Measurements from ENCODE around the gene POMGNT2. TPM values are rescaled to one million over a fixed set of nuclear protein-coding genes. Genes with fewer than 3 reads are reported as not detected.

POMGNT2 gene
- total RNA-seq, 1 experiment from 2014 or later, result 24.6 TPM

- DNase-seq (ENCODE audit: low spot score), result peak; percentile 56
- in situ Hi-C loops (cut with HindIII; ENCODE audit: low sequenced_read_pairs), result no loop called here
Measured at GRCh38 chr3:43104660-43105595, 951 bp downstream of the POMGNT2 start.

- in situ Hi-C loops (cut with HindIII; ENCODE audit: low sequenced_read_pairs), result no loop called here
- DNase-seq (ENCODE audit: low spot score), result peak; percentile 33
Measured at GRCh38 chr3:43104039-43104438, 1.8 kb downstream of the POMGNT2 start.

GRCh38 chr3:43102773-43103480, 3.0 kb downstream of the POMGNT2 start:
- in situ Hi-C loops (cut with HindIII; ENCODE audit: low sequenced_read_pairs), result no loop called here
- peak; percentile 47 for DNase-seq (ENCODE audit: low spot score)

- DNase-seq (ENCODE audit: low spot score), result peak; percentile 85
- in situ Hi-C loops (cut with HindIII; ENCODE audit: low sequenced_read_pairs), result no loop called here
Measured at GRCh38 chr3:43098761-43099160, 7.1 kb downstream of the POMGNT2 start.

GRCh38 chr3:43097400-43098080, 8.3 kb downstream of the POMGNT2 start:
- DNase-seq (ENCODE audit: low spot score), result peak; percentile 61

GRCh38 chr3:43096761-43097160, 9.1 kb downstream of the POMGNT2 start:
- in situ Hi-C loops (cut with HindIII; ENCODE audit: low sequenced_read_pairs), result no loop called here

More at GRCh38 chr3:43097400-43098080, 8.3 kb downstream of the POMGNT2 start:
- in situ Hi-C loops (cut with HindIII; ENCODE audit: low sequenced_read_pairs), result no loop called here

GRCh38 chr3:43095370-43095769, 10.5 kb downstream of the POMGNT2 start:
- DNase-seq (ENCODE audit: low spot score), result peak; percentile 67
- in situ Hi-C loops (cut with HindIII; ENCODE audit: low sequenced_read_pairs), result no loop called here

More at GRCh38 chr3:43096761-43097160, 9.1 kb downstream of the POMGNT2 start:
- no peak for DNase-seq (ENCODE audit: low spot score)

GRCh38 chr3:43094851-43095250, 11.0 kb downstream of the POMGNT2 start:
- DNase-seq (ENCODE audit: low spot score), result peak; percentile 76
- in situ Hi-C loops (cut with HindIII; ENCODE audit: low sequenced_read_pairs), result no loop called here

GRCh38 chr3:43094381-43094780, 11.5 kb downstream of the POMGNT2 start:
- in situ Hi-C loops (cut with HindIII; ENCODE audit: low sequenced_read_pairs), result no loop called here
- peak; percentile 69 for DNase-seq (ENCODE audit: low spot score)

GRCh38 chr3:43093974-43094373, 11.9 kb downstream of the POMGNT2 start:
- DNase-seq (ENCODE audit: low spot score), result peak; percentile 50
- in situ Hi-C loops (cut with HindIII; ENCODE audit: low sequenced_read_pairs), result no loop called here

GRCh38 chr3:43093006-43093405, 12.9 kb downstream of the POMGNT2 start:
- in situ Hi-C loops (cut with HindIII; ENCODE audit: low sequenced_read_pairs), result no loop called here
- no peak for DNase-seq (ENCODE audit: low spot score)

- in situ Hi-C loops (cut with HindIII; ENCODE audit: low sequenced_read_pairs), result no loop called here
- no peak for DNase-seq (ENCODE audit: low spot score)
Measured at GRCh38 chr3:43091481-43091880, 14.4 kb downstream of the POMGNT2 start.

- no peak for DNase-seq (ENCODE audit: low spot score)
- in situ Hi-C loops (cut with HindIII; ENCODE audit: low sequenced_read_pairs), result no loop called here
Measured at GRCh38 chr3:43090238-43090637, 15.6 kb downstream of the POMGNT2 start.

GRCh38 chr3:43089081-43089480, 16.8 kb downstream of the POMGNT2 start:
- in situ Hi-C loops (cut with HindIII; ENCODE audit: low sequenced_read_pairs), result no loop called here
- no peak for DNase-seq (ENCODE audit: low spot score)

GRCh38 chr3:43087249-43087776, 18.6 kb downstream of the POMGNT2 start:
- in situ Hi-C loops (cut with HindIII; ENCODE audit: low sequenced_read_pairs), result no loop called here
- no peak for DNase-seq (ENCODE audit: low spot score)

GRCh38 chr3:43086460-43087165, 19.3 kb downstream of the POMGNT2 start:
- no peak for DNase-seq (ENCODE audit: low spot score)
- in situ Hi-C loops (cut with HindIII; ENCODE audit: low sequenced_read_pairs), result no loop called here

- in situ Hi-C loops (cut with HindIII; ENCODE audit: low sequenced_read_pairs), result no loop called here
- DNase-seq (ENCODE audit: low spot score), result no peak
Measured at GRCh38 chr3:43082457-43082856, 23.4 kb downstream of the POMGNT2 start.

- in situ Hi-C loops (cut with HindIII; ENCODE audit: low sequenced_read_pairs), result no loop called here
- DNase-seq (ENCODE audit: low spot score), result peak; percentile 56
Measured at GRCh38 chr3:43081796-43082195, 24.1 kb downstream of the POMGNT2 start.
